SK-N-MC (cell line): Measurements from ENCODE around the gene MGAT4B.

ENCODE experiments used
- EZH2 ChIP-seq: fragments of 200-600 bp; sonication (generic); IDR thresholded peaks from one replicate; pipeline ENCODE4 v1.6.1; 2017; ENCODE audit warnings: antibody characterized with exemption
- POLR2AphosphoS5 ChIP-seq: IDR thresholded peaks from 2 replicates; pipeline ENCODE4 v1.6.1; 2012; ENCODE audit warnings: mild to moderate bottlenecking, low read depth, low read length, borderline replicate concordance

DNA sequence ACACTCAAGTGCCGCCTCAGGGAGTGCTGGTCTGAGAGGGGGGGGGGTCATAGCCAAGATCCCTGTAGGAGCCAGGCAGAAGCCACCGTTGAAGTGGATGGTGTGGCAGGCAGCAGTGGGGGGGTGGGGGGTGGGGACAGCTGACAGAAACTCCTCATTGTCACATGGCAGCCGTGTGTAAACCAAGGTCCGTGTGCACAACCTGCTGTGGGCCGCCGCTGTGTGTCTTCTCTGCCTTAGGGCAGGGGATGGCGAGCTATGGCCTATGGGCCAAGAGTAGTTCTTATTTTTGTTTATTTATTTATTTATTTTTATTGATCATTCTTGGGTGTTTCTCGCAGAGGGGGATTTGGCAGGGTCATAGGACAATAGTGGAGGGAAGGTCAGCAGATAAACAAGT lies 27.5 kb upstream of the MGAT4B start:
- TF ChIP-seq POLR2AphosphoS5 (no peak), EZH2 (no peak)
